Suprapubic skin (tissue), 4 donors: ENCODE data around the gene ST6GALNAC1. TPM values are rescaled to one million over a fixed set of nuclear protein-coding genes. Genes with fewer than 3 reads are reported as not detected.

Source experiments
- DNase-seq, 2 donors: peaks; one replicate each; pipeline ENCODE4 v3.0.0-alpha.2; 2019; ENCODE audit warnings: low spot score in 2 of 2
- H3K27ac ChIP-seq: fragments of 200-600 bp; sonication (generic); one replicate; pipeline ENCODE4 v1.5.1; 2019
- H3K27me3 ChIP-seq: fragments of 200-600 bp; sonication (generic); one replicate; pipeline ENCODE4 v1.5.1; 2019
- H3K36me3 ChIP-seq: fragments of 200-600 bp; sonication (generic); one replicate; pipeline ENCODE4 v1.5.1; 2019
- H3K4me1 ChIP-seq: fragments of 200-600 bp; sonication (generic); one replicate; pipeline ENCODE4 v1.5.1; 2019
- H3K4me3 ChIP-seq: fragments of 200-600 bp; sonication (generic); one replicate; pipeline ENCODE4 v1.5.1; 2019; ENCODE audit warnings: mild to moderate bottlenecking
- H3K9me3 ChIP-seq: fragments of 200-600 bp; sonication (generic); one replicate; pipeline ENCODE4 v1.5.1; 2019
- EP300 ChIP-seq: sonication (generic); formaldehyde crosslinking; IDR thresholded peaks from one replicate; pipeline ENCODE4 v1.6.1; 2017; ENCODE audit warnings: antibody characterized with exemption
- POLR2A ChIP-seq, 2 donors: fragments of 450-650 bp; IDR thresholded peaks; one replicate each; pipeline ENCODE4 v1.6.1; 2017; ENCODE audit warnings: antibody characterized with exemption in 2 of 2, mild to moderate bottlenecking in 2 of 2, moderate library complexity in 2 of 2
- POLR2AphosphoS5 ChIP-seq, 3 donors: sonication (generic); formaldehyde crosslinking; IDR thresholded peaks; one replicate each; pipeline ENCODE4 v1.6.1; 2017; ENCODE audit warnings: antibody characterized with exemption in 3 of 3
- WGBS: methylation state at CpG from one replicate; pipeline ENCODE4 v1.1.5; 2018; 5-methylcytosine and 5-hydroxymethylcytosine counted together
- total RNA-seq, 4 donors: library from RNA; depleted of rRNA; stranded (reverse); fragments of >200 nt; gene quantifications; one replicate each; pipeline ENCODE4 v1.1.0, GENCODE V29; 2016
- TF ChIP-seq, protein P1 (sequence below), 2 donors: fragments of 200-600 bp in 1 of 2; fragments of 450-650 bp in 1 of 2; sonication (generic) in 1 of 2; IDR thresholded peaks; one replicate each; pipeline ENCODE4 v1.5.1; 2016 to 2019; ENCODE audit warnings: antibody characterized with exemption in 2 of 2, mild to moderate bottlenecking in 1 of 2, moderate library complexity in 1 of 2

The ST6GALNAC1 gene
- total RNA-seq, 4 donors from 2014 or later: 0.38 to 3.7 (median 1.3) TPM

DNA sequence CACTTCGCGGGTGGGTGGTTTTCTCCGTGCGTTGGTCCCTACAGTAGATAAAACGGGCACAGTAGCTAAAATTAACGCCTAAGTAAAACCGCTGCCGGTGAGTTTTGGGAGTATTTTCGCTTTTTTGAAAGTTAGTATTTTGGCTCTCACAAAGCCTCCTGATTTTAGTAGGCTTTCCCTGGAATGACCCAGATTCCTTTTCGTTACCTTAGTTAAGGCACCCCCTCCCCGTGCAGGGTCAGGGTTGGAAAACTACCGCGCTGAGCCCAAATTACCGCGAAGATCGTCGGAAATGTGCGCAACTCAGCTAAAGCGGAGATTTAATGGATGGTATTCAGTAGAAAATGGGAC, 28.3 kb upstream of the ST6GALNAC1 start:
- H3K27me3 ChIP-seq: no peaks in the 10 kb centered on the region
- no peaks in the 10 kb centered on the region for H3K9me3 ChIP-seq
- under 1% methylated on average over 19 of the region's 19 CpGs for WGBS
- H3K4me3 ChIP-seq: peak overlapping the region; percentile 62
- no peaks in the 10 kb centered on the region for H3K36me3 ChIP-seq
- H3K4me1 ChIP-seq: peaks cover 26% of the 10 kb centered on the region
- H3K27ac ChIP-seq: peak overlapping the region; percentile 90
- no peak for DNase-seq
- TF ChIP-seq, protein P1, sequence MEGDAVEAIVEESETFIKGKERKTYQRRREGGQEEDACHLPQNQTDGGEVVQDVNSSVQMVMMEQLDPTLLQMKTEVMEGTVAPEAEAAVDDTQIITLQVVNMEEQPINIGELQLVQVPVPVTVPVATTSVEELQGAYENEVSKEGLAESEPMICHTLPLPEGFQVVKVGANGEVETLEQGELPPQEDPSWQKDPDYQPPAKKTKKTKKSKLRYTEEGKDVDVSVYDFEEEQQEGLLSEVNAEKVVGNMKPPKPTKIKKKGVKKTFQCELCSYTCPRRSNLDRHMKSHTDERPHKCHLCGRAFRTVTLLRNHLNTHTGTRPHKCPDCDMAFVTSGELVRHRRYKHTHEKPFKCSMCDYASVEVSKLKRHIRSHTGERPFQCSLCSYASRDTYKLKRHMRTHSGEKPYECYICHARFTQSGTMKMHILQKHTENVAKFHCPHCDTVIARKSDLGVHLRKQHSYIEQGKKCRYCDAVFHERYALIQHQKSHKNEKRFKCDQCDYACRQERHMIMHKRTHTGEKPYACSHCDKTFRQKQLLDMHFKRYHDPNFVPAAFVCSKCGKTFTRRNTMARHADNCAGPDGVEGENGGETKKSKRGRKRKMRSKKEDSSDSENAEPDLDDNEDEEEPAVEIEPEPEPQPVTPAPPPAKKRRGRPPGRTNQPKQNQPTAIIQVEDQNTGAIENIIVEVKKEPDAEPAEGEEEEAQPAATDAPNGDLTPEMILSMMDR (IDR thresholded peaks at IDR 0.05): no peak
- peak in 1 of 2 donors; percentile 37 for TF ChIP-seq POLR2A (IDR thresholded peaks at IDR 0.05)

DNA sequence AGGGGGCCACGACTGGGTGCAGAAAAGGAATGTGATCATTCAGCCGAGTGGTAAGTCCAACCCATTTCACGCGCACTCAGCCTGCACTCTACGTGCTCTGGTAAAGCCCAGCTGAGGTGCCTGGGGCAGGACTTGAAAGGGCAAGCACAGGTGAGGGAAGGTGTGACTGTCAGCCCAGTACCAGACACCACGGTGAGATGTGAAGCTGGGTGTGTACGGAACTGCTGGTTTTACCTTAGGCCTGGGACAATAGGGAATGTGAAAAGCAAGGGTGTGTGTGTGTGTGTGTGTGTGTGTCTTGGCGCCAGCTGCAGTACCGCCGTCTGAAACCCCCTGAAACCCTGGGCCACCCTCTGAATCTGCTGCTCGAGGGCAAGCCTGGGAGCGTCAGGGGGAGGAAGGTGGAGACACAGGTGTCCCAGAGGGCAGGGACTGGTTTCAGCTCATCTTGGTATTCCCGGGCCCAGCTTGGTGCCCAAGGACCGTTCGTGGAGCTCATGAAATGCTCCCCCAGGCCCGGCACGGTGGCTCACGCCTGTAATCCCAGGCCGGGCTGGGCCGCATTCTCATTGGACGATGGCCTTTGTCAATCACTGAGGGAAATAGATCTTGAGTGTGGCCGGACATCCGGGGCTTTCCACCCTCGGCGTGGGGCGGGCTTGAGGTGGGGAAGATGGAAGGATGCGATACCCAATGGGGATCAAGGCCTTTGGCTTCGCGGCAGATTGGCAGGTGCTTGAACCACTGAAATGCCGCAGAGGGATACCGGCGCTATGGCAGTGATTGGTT, 27.8 kb upstream of the ST6GALNAC1 start:
- Histone ChIP-seq H3K27me3 (no peaks in the 10 kb centered on the region), H3K9me3 (no peaks in the 10 kb centered on the region), H3K4me3 (peak overlapping the region; percentile 62), H3K4me1 (peaks cover 26% of the 10 kb centered on the region), H3K27ac (peak overlapping the region; percentile 90), H3K36me3 (no peaks in the 10 kb centered on the region)
- TF ChIP-seq POLR2AphosphoS5 (IDR thresholded peaks at IDR 0.05): peak in 1 of 3 donors; percentile 13
- TF ChIP-seq, protein P1 (IDR thresholded peaks at IDR 0.05): no peak
- 13% methylated on average over 23 of the region's 32 CpGs for WGBS
- peak; percentile 100 for DNase-seq

DNA sequence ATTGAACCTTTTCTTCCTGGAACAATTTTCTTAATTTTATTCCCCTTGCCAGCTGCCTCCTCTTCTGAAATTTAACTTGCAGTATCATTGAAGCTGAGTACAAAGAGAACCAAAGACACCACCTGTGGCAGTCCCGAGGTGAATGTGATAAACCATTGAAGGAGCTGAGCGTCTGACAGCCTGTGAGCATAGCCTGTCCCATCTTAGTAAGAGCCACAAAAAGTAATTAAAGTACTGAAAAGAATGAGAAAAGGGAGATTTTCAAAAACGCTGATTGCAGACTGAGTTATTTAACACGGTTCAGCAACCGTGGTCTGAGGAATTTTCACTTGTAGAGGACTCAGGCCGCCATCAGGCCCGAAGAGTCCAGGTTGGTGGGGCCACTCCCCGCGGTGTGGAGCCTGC, 27.2 kb upstream of the ST6GALNAC1 start:
- H3K27ac ChIP-seq: peak overlapping the region; percentile 90
- H3K9me3 ChIP-seq: no peaks in the 10 kb centered on the region
- DNase-seq: no peak
- no peaks in the 10 kb centered on the region for H3K36me3 ChIP-seq
- peaks cover 26% of the 10 kb centered on the region for H3K4me1 ChIP-seq
- H3K4me3 ChIP-seq: peak overlapping the region; percentile 62
- TF ChIP-seq EP300: no peak
- WGBS: 47% methylated on average over 9 of the region's 9 CpGs
- H3K27me3 ChIP-seq: no peaks in the 10 kb centered on the region

DNA sequence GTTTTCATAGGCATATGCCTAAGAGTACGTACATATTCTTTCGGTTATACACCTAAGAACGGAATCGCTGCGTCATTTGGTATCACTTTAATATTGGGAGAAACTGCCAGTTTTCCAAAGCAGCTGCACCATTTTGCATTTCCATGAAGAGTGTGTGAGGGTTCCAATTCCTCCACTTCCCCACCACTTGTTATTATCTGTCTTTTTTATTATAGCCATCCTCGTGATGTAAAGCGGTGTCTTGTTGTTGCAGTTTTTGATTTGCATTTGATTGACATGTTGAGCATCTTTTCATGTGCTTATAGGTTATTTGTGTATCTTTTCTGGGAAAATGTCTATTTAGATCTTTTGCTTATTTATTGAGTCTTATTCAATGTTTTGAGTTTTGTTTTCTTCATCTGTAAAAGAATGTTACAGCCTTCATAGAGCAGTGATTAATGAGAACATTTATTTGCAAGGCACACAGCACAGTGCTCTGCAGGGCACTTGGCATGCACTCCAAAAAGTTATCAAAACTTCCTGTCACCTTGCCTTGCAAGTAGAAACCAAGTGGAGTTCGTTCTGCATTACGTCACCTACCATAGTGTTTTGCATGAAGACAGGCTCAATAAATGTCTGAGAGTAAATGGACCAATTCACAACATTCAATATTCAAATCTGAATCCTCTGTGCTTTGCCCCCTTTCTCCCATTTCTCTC, 26.6 kb upstream of the ST6GALNAC1 start:
- Histone ChIP-seq H3K27ac (peak overlapping the region; percentile 90), H3K27me3 (no peaks in the 10 kb centered on the region), H3K36me3 (no peaks in the 10 kb centered on the region), H3K4me3 (no peak overlapping the region), H3K9me3 (no peaks in the 10 kb centered on the region), H3K4me1 (peaks cover 26% of the 10 kb centered on the region)
- DNase-seq: no peak
- WGBS: 79% methylated on average over 9 of the region's 9 CpGs
- TF ChIP-seq POLR2AphosphoS5 (IDR thresholded peaks at IDR 0.05) (no peak), EP300 (no peak), POLR2A (IDR thresholded peaks at IDR 0.05) (no peak)
- TF ChIP-seq, protein P1 (IDR thresholded peaks at IDR 0.05): no peak

DNA sequence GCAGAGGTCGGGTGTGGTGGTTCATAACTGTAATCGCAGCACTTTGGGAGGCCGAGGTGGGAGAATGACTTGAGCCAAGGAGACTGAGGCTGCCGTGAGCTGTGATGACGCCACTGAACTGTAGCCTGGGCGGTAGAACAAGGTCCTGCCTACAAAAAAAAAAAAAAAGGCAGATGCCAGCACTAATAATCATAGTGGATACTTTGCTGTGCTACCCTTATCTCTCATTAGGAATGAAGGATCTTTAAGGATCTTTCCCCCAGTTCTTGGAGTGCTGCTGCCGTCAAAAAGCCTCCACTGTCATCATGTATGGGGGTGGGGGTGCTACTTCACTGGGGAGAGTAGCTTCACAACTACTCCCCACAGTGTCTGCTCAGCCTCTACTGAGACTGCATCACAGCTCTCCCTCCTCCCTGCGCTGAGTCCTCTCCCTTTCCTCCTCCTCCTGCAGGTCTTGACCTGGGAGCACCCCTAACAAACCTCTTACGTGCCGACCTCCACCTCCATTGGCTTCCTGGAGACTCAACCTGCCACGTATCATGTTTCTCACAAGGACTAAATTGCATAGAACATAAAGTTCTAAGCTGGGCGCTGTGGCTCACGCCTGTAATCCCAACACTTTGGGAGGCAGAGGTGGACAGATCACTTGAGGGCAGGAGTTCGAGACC, 24.4 kb upstream of the ST6GALNAC1 start:
- Histone ChIP-seq H3K4me3 (no peak overlapping the region), H3K27me3 (no peaks in the 10 kb centered on the region), H3K27ac (no peak overlapping the region), H3K4me1 (peaks cover 26% of the 10 kb centered on the region), H3K9me3 (no peaks in the 10 kb centered on the region), H3K36me3 (no peaks in the 10 kb centered on the region)
- 67% methylated on average over 14 of the region's 14 CpGs for WGBS
- no peak for TF ChIP-seq POLR2AphosphoS5 (IDR thresholded peaks at IDR 0.05)
- no peak for TF ChIP-seq EP300
- TF ChIP-seq, protein P1 (IDR thresholded peaks at IDR 0.05): no peak
- no peak for TF ChIP-seq POLR2A (IDR thresholded peaks at IDR 0.05)
- no peak for DNase-seq
